HG03442 (cell line): Measurements from ENCODE around the gene UTS2.

Experiments used
- ATAC-seq: cut with Tn5 transposase; IDR thresholded peaks from one replicate; pipeline ENCODE4 v1.9.1; 2021; ENCODE audit warnings: mild to moderate bottlenecking, moderate library complexity; ENCODE audit not compliant: unreplicated experiment

Gene UTS2

GRCh38 chr1:7863756-7864328 is 11.0 kb upstream of the UTS2 start:
- no peak for ATAC-seq

GRCh38 chr1:7862211-7863060 is 9.6 kb upstream of the UTS2 start:
- no peak for ATAC-seq

GRCh38 chr1:7861452-7861851 is 8.6 kb upstream of the UTS2 start:
- ATAC-seq = no peak

- no peak for ATAC-seq
Observed at GRCh38 chr1:7860130-7860529, 7.3 kb upstream of the UTS2 start.

- ATAC-seq = no peak
Observed at GRCh38 chr1:7859406-7859805, 6.5 kb upstream of the UTS2 start.

GRCh38 chr1:7857985-7858384 is 5.1 kb upstream of the UTS2 start:
- ATAC-seq = no peak

GRCh38 chr1:7857000-7857399 is 4.1 kb upstream of the UTS2 start:
- no peak for ATAC-seq

- ATAC-seq = no peak
Observed at GRCh38 chr1:7856345-7856744, 3.5 kb upstream of the UTS2 start.

- ATAC-seq = no peak
Observed at GRCh38 chr1:7853684-7854026, 790 bp upstream of the UTS2 start.

GRCh38 chr1:7850786-7851185 is 2.1 kb downstream of the UTS2 start:
- ATAC-seq = no peak

GRCh38 chr1:7847599-7847998 is 5.3 kb downstream of the UTS2 start:
- no peak for ATAC-seq

GRCh38 chr1:7846656-7847055 is 6.2 kb downstream of the UTS2 start:
- ATAC-seq = no peak

GRCh38 chr1:7845761-7846160 is 7.1 kb downstream of the UTS2 start:
- ATAC-seq = no peak

- no peak for ATAC-seq
Observed at GRCh38 chr1:7842517-7842916, 10.3 kb downstream of the UTS2 start.

- no peak for ATAC-seq
Observed at GRCh38 chr1:7839526-7839925, 13.3 kb downstream of the UTS2 start.

- no peak for ATAC-seq
Observed at GRCh38 chr1:7838714-7839113, 14.2 kb downstream of the UTS2 start.

- no peak for ATAC-seq
Observed at GRCh38 chr1:7833035-7833434, 19.8 kb downstream of the UTS2 start.

- no peak for ATAC-seq
Observed at GRCh38 chr1:7831458-7831857, 21.4 kb downstream of the UTS2 start.

- no peak for ATAC-seq
Observed at GRCh38 chr1:7827126-7827955, 25.5 kb downstream of the UTS2 start.

- no peak for ATAC-seq
Observed at GRCh38 chr1:7826363-7826762, 26.5 kb downstream of the UTS2 start.

- ATAC-seq = no peak
Observed at GRCh38 chr1:7824701-7825100, 28.2 kb downstream of the UTS2 start.

- no peak for ATAC-seq
Observed at GRCh38 chr1:7821282-7821681, 31.6 kb downstream of the UTS2 start.
